Measurements from ENCODE around the gene ILF3.
"Not testable (repeated sequence)": the region's sequence is repeated elsewhere in the genome, so short reads cannot be mapped to it uniquely, and the experiment has no call there.

The ILF3 gene

GRCh38 chr19:10654610-10655456 lies 687 bp downstream of the ILF3 start:
- peaks cover 17% of the 10 kb centered on the region for H3K36me3 Mint-ChIP-seq
- H3K4me1 Mint-ChIP-seq = peaks cover 46% of the 10 kb centered on the region
- ATAC-seq = peak; percentile 17

GRCh38 chr19:10655457-10656312 lies 1.5 kb downstream of the ILF3 start:
- H3K9me3 Mint-ChIP-seq = no peaks in the 10 kb centered on the region
- H3K4me1 Mint-ChIP-seq = peaks cover 54% of the 10 kb centered on the region
- H3K27me3 Mint-ChIP-seq = no peaks in the 10 kb centered on the region
- ATAC-seq = no peak
- H3K27ac Mint-ChIP-seq = peak overlapping the region; percentile 99
- H3K36me3 Mint-ChIP-seq = peaks cover 17% of the 10 kb centered on the region
- H3K4me3 Mint-ChIP-seq = peak overlapping the region; percentile 94

More at GRCh38 chr19:10654610-10655456, 687 bp downstream of the ILF3 start:
- Mint-ChIP-seq H3K9me3 (no peaks in the 10 kb centered on the region), H3K4me3 (peak overlapping the region; percentile 94), H3K27ac (peak overlapping the region; percentile 99), H3K27me3 (no peaks in the 10 kb centered on the region)

GRCh38 chr19:10660346-10660745 lies 6.2 kb downstream of the ILF3 start:
- ATAC-seq = no peak
- H3K27me3 Mint-ChIP-seq = no peaks in the 10 kb centered on the region
- H3K9me3 Mint-ChIP-seq = no peaks in the 10 kb centered on the region
- no peak overlapping the region for H3K27ac Mint-ChIP-seq
- peaks cover 58% of the 10 kb centered on the region for H3K4me1 Mint-ChIP-seq
- H3K4me3 Mint-ChIP-seq = no peak overlapping the region
- peaks cover 17% of the 10 kb centered on the region for H3K36me3 Mint-ChIP-seq

- Mint-ChIP-seq H3K4me1 (peaks cover 52% of the 10 kb centered on the region), H3K27me3 (no peaks in the 10 kb centered on the region), H3K9me3 (no peaks in the 10 kb centered on the region), H3K4me3 (no peak overlapping the region), H3K36me3 (peaks cover 6% of the 10 kb centered on the region), H3K27ac (peak overlapping the region; percentile 65)
- ATAC-seq = no peak
Observed at GRCh38 chr19:10661946-10662345, 7.8 kb downstream of the ILF3 start.

GRCh38 chr19:10662384-10663251 lies 8.5 kb downstream of the ILF3 start:
- Mint-ChIP-seq H3K27me3 (no peaks in the 10 kb centered on the region), H3K4me3 (peak overlapping the region; percentile 73)

GRCh38 chr19:10663252-10663563 lies 9.1 kb downstream of the ILF3 start:
- peak; percentile 34 for ATAC-seq

More at GRCh38 chr19:10662384-10663251, 8.5 kb downstream of the ILF3 start:
- H3K36me3 Mint-ChIP-seq = no peaks in the 10 kb centered on the region
- peak; percentile 20 for ATAC-seq
- H3K4me1 Mint-ChIP-seq = peaks cover 52% of the 10 kb centered on the region
- H3K27ac Mint-ChIP-seq = peak overlapping the region; percentile 65
- no peaks in the 10 kb centered on the region for H3K9me3 Mint-ChIP-seq

GRCh38 chr19:10667867-10668266 lies 13.7 kb downstream of the ILF3 start:
- Mint-ChIP-seq H3K36me3 (peaks cover 18% of the 10 kb centered on the region), H3K27ac (no peak overlapping the region), H3K27me3 (no peaks in the 10 kb centered on the region), H3K4me3 (no peak overlapping the region), H3K9me3 (no peaks in the 10 kb centered on the region), H3K4me1 (peaks cover 59% of the 10 kb centered on the region)
- peak; percentile 36 for ATAC-seq

More at GRCh38 chr19:10663252-10663563, 9.1 kb downstream of the ILF3 start:
- Mint-ChIP-seq H3K4me3 (peak overlapping the region; percentile 73), H3K4me1 (peaks cover 58% of the 10 kb centered on the region), H3K27ac (peak overlapping the region; percentile 65)
- H3K9me3 Mint-ChIP-seq, H3K36me3 Mint-ChIP-seq, H3K27me3 Mint-ChIP-seq: not testable (repeated sequence)

- Mint-ChIP-seq H3K4me1 (peaks cover 48% of the 10 kb centered on the region), H3K27ac (peak overlapping the region; percentile 71), H3K27me3 (no peaks in the 10 kb centered on the region), H3K4me3 (no peak overlapping the region), H3K9me3 (no peaks in the 10 kb centered on the region), H3K36me3 (peaks cover 23% of the 10 kb centered on the region)
- no peak for ATAC-seq
Observed at GRCh38 chr19:10669246-10669645, 15.1 kb downstream of the ILF3 start.

GRCh38 chr19:10670182-10670581 lies 16.0 kb downstream of the ILF3 start:
- H3K4me1 Mint-ChIP-seq = peaks cover 48% of the 10 kb centered on the region
- H3K27ac Mint-ChIP-seq = peak overlapping the region; percentile 71
- peaks cover 23% of the 10 kb centered on the region for H3K36me3 Mint-ChIP-seq
- H3K9me3 Mint-ChIP-seq = no peaks in the 10 kb centered on the region
- no peak overlapping the region for H3K4me3 Mint-ChIP-seq
- no peak for ATAC-seq
- H3K27me3 Mint-ChIP-seq = no peaks in the 10 kb centered on the region

- H3K27ac Mint-ChIP-seq = no peak overlapping the region
- H3K9me3 Mint-ChIP-seq = no peaks in the 10 kb centered on the region
- H3K27me3 Mint-ChIP-seq = no peaks in the 10 kb centered on the region
- H3K36me3 Mint-ChIP-seq = peaks cover 32% of the 10 kb centered on the region
- ATAC-seq = no peak
- peaks cover 46% of the 10 kb centered on the region for H3K4me1 Mint-ChIP-seq
- H3K4me3 Mint-ChIP-seq = no peak overlapping the region
Observed at GRCh38 chr19:10670876-10671804, 17.0 kb downstream of the ILF3 start.

- H3K9me3 Mint-ChIP-seq, H3K27me3 Mint-ChIP-seq, ATAC-seq, H3K27ac Mint-ChIP-seq, H3K4me3 Mint-ChIP-seq: not testable (repeated sequence)
- Mint-ChIP-seq H3K4me1 (peaks cover 38% of the 10 kb centered on the region), H3K36me3 (peaks cover 40% of the 10 kb centered on the region)
Observed at GRCh38 chr19:10671922-10672321, 17.8 kb downstream of the ILF3 start.

- H3K27me3 Mint-ChIP-seq, H3K9me3 Mint-ChIP-seq, H3K27ac Mint-ChIP-seq, H3K4me3 Mint-ChIP-seq, ATAC-seq, H3K4me1 Mint-ChIP-seq: not testable (repeated sequence)
- peaks cover 56% of the 10 kb centered on the region for H3K36me3 Mint-ChIP-seq
Observed at GRCh38 chr19:10675214-10675613, 21.1 kb downstream of the ILF3 start.

- no peaks in the 10 kb centered on the region for H3K27me3 Mint-ChIP-seq
- H3K27ac Mint-ChIP-seq = no peak overlapping the region
- H3K4me3 Mint-ChIP-seq = no peak overlapping the region
- H3K9me3 Mint-ChIP-seq = no peaks in the 10 kb centered on the region
- ATAC-seq = no peak
- no peaks in the 10 kb centered on the region for H3K4me1 Mint-ChIP-seq
- peaks cover 59% of the 10 kb centered on the region for H3K36me3 Mint-ChIP-seq
Observed at GRCh38 chr19:10677751-10678150, 23.6 kb downstream of the ILF3 start.

GRCh38 chr19:10678813-10679212 lies 24.7 kb downstream of the ILF3 start:
- Mint-ChIP-seq H3K9me3 (no peaks in the 10 kb centered on the region), H3K4me1 (no peaks in the 10 kb centered on the region), H3K27ac (no peak overlapping the region), H3K27me3 (no peaks in the 10 kb centered on the region), H3K4me3 (no peak overlapping the region), H3K36me3 (peaks cover 54% of the 10 kb centered on the region)
- ATAC-seq = no peak

Data from stimulated activated memory B cell treated with anti-CD40 and anti-IgM and Interleukin-4, amounts not matched to agents 10 μg/mL and 1 μg/mL and 100 μg/mL, for 72 hours (primary cell).